Spleen (tissue), 7 donors: ENCODE measurements around the gene CCDC122.

Source experiments
- CTCF ChIP-seq, 11 experiments: fragments of 200-600 bp in 7 of 11; fragments of 450-650 bp in 4 of 11; sonication (generic) in 4 of 11; IDR thresholded peaks in 8 of 11; conservative IDR thresholded peaks in 3 of 11; 1 replicate in 7 of 11; 2 replicates in 4 of 11; pipeline versions ENCODE4 v1.4.0 to v1.8.0; 2016 to 2021; ENCODE audit warnings: antibody characterized with exemption in 11 of 11, inconsistent platforms in 4 of 11, mild to moderate bottlenecking in 1 of 11
- POLR2A ChIP-seq, 3 donors: fragments of 450-650 bp; IDR thresholded peaks; one replicate each; pipeline ENCODE4 v1.5.1; 2017; ENCODE audit warnings: antibody characterized with exemption in 3 of 3, mild to moderate bottlenecking in 1 of 3
- donor health status: DM: no; HTN: no; CAD: no; lungs with moderate emphysema.
- donor health status: DM: no; HTN: no; CAD: no.
- donor health status: DM: no; HTN: no; CAD: no.

GRCh38 chr13:43920965-43921674 lies 41.6 kb upstream of the CCDC122 start:
- TF ChIP-seq CTCF (IDR thresholded peaks at IDR 0.05 in 8 of 11, conservative IDR thresholded peaks at IDR 0.05 in 3 of 11) (no peak), POLR2A (IDR thresholded peaks at IDR 0.05) (no peak)
